ENCODE data around the gene SHROOM3.

SHROOM3 gene

DNA sequence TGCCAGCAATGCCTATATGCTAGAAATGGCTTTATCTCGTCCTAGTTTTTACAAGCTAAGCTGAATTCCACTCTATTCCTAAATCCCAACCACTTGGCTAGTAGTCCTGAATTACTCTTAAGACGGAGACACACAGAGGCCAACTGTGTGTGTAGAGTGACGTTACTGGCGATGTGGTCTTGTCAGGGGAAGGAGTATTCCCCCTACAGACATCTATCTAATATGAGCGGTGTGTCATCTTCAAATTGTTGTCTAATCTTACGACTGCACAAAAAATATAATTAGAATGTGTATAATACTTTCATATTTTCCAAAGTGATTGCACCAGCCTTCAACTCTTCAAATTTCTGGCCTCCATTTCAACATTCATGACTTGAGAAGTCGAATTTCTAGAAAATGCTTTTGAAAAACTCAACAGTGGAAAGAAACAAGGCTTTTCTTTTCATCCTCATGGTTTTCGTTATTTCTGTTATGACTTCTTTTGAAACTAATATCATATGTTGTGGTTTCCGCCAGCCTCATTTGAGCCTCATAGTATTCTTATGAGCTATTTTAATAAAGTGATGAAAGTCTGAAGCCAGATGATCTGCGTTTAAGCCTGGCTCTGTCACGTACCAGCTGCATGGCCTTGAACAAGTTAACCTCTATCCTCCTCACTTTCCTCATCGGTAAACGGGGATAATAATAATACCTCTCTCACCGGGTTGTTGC, 330.6 kb downstream of the SHROOM3 start:
- no peak for DNase-seq (ENCODE audit: low read depth in 4 of 4, low spot score in 1 of 4)

DNA sequence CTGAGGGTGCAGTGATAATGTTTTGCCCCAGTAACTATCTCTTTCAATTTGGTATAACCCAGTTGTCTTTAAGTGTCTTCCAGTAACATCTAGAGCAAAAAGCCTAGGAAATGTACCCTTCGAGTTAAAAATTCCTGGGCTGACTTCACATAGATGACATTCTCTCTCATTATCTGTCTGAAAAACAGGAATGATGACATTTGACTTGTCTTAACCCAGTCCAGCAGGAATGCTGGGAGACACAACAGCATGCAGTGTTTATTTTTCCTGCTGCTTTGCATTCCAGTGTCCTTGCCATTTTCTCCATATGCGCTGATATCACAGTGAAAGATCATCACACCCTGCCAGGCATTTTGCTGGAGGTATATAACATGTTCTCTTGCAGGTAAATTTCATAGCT, 333.0 kb downstream of the SHROOM3 start:
- no peak for DNase-seq (ENCODE audit: low read depth in 4 of 4, low spot score in 1 of 4)

DNA sequence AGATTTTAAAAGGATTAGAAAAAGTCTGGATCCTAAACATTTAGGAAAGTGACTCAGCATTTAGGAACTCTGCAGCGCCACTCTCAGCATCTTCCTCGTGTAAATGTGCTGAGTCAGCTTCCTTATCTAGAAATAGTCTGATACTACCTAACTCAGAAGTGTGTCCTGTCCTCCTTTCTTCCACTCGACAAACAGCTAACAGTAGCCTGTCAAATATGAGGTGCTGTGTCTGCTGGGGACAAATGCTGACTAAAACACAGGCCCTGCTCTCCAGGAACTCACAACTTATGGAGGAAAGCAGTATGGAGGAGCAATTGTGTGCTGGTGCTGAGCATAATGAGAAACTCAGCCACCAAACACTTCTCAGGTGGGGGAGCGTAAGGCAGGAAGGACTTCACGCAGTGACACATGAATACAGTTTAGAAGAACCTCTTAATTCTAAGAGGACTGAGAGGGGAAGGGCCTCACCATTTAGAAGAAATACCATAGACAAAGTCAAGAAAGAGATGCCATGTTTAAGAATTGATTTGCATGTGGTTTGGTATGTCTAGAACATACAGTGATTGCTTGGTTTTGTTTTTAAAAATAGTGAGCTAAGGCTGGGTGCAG, 337.6 kb downstream of the SHROOM3 start:
- no peak for DNase-seq (ENCODE audit: low read depth in 4 of 4, low spot score in 1 of 4)

DNA sequence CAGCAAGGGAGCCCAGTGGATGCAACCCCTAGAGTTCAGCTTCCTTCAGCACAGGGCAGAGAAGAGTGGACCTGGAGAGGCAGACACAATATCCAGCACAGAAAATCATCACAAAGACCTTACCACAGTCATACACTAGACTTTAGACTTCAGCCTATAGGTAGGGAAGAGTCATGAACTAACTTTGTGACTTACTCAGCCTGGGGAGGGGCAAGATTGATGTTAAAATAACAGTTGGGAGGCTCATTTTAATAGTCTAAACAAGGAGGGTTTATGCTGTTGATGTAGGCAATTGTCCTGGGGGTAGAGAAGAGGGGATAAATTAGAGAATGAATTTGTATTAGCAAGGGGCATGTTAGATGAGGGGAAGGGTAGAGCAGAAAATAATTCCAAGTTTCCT, 338.7 kb downstream of the SHROOM3 start:
- DNase-seq (ENCODE audit: low read depth in 4 of 4, low spot score in 1 of 4): no peak

DNA sequence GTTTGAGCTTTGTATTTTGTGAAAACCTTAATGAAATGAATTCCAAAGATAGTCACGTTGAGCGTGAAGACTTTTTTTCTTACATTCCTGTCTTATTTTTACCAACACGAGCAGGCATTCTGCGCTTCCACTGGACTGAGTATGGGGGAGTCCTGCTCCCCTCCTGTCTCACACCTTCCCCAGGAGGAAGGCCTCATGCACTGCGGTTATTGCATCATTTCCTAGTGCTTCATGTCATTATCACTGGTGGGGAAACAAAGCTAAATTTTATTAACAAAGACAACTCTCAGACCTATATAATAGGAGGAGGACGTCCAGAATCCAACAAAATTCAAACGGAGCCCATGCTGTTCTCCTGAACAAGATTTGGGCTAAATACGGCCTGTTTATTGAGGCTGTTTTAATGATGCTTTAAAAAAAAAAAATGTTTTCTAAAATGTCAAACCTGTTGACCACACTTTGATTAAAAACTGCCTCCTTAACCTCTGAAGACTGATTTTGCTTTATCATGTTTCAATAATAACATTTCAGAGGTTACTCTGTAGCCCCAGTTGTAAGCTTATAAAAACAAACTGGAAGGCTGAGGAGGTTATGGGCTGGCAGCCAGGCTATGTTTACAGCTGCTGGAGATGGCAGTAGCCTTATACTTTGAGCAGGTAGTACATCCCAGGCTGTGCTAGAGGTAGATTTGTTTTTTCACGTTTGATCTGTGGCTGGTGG, 344.9 kb downstream of the SHROOM3 start:
- no peak for DNase-seq (ENCODE audit: low read depth in 4 of 4, low spot score in 1 of 4)

DNA sequence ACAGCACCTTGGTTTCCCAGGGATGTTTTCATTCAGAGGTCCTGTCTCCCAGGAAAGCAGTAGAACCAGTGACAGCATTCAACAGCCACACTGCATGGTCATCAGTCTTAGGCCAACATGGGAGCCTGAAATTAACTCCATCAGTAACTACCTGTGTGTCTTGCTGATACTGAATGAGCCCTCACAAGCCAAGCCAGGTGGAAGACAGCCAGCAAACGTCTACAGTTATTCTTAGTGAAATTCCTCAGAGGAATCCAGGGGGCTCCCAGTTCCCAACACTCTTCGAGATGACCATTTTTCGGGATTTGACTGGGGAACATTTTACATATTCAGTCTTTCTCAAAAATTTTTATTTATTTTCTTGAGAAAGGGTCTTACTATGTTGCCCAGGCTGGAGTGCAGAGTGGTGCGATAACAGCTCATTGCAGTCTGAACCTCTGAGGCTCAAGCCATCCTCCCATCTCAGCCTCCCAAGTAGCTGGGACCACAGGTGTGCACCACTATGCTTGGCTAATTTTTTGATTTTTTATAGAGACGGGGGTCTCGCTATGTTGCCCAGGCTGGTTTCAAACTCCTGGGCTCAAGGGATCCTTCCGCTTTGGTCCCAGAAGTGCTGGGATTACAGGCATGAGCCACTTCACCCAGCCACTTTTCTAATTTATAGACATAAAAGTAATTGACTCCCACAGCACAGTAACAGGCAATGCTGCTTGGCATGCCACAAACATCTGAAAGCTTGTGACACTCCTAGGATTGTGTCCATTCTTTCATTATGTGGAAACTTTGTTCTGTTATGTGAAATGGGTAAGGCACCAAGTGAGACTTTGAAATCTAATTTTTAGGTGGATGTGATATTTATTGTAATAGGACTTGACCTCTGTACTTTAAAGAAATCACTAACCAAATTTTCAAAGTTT, 346.0 kb downstream of the SHROOM3 start:
- DNase-seq (ENCODE audit: low read depth in 4 of 4, low spot score in 1 of 4): no peak

DNA sequence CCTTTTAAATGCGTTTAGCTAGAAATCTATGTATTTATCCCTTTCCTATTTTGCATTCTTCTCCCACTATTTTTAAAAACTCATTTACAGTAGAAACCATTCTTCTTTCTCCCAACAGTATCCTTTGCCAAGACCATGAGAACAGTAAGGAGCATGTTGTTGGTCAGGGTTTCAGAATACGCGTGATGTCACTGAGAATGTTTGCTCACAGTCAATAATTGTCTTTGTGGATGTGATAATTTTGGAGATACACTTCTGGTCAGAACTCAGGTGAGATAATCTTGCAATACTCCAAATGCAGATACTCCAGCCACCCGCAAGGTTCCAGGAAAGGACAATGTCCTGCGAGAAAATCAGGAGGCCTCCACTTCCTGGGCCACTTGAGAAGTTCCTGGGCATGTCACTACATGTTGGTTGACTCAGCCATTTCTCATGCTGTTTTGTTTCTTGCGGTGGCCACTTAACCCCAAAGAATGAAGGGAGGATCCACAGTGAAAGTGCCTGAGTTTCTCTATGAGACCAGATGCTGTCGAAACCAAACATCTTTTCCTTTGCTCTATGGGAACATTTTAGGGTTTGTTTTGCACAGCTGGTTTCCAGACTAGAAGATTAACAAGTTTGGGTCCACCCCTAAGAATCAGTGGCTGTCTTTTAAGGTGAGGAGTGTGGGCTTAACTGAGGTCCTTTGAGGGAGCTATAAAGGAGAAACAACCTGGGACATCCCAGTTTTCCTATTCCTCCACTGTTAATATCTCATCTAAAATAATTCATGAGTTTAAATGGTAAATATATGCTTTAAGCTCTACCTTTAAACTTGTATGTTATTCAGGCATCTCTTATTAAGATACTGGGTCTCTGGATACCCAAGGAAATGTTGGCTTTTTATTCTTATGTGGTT, 346.9 kb downstream of the SHROOM3 start:
- DNase-seq (ENCODE audit: low read depth in 4 of 4, low spot score in 1 of 4): no peak

DNA sequence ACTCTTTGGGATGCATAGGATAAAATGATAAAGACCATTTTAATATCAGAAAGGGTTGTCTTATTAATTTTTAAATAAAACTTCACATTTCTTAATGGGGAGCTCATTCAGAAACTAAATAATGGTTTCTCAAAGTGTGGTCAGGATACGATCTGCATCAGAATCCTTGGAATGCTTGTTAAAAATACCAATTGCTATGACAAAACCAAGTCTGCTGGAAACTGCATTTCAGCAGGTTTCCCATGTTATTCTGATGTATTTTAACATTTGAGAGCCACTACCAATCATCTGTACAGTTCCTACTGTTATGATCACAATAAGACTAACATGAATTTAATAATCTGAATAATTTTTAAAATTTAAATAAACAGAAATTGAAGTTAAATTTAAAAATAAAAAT, 347.8 kb downstream of the SHROOM3 start:
- DNase-seq (ENCODE audit: low read depth in 4 of 4, low spot score in 1 of 4): no peak

DNA sequence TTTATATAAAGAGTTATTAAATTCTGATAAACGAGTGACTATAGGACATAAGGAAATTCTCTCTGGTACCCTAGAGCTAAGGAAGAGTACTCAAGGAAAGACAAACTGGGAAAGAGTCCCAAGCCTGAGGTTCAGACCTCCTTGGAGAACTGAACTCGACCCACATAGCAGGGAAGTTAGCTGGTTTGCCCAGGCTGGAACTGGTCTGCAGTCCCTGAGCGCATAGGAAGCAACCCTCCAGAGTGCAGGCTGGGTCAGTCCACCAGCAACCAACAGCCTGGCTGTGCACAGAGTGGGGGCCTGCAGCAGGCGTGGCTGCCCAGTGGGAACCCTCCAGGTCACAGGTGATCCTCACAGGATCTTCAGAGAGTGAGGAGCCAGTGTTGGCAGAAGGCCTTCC, 348.8 kb downstream of the SHROOM3 start:
- no peak for DNase-seq (ENCODE audit: low read depth in 4 of 4, low spot score in 1 of 4)

DNA sequence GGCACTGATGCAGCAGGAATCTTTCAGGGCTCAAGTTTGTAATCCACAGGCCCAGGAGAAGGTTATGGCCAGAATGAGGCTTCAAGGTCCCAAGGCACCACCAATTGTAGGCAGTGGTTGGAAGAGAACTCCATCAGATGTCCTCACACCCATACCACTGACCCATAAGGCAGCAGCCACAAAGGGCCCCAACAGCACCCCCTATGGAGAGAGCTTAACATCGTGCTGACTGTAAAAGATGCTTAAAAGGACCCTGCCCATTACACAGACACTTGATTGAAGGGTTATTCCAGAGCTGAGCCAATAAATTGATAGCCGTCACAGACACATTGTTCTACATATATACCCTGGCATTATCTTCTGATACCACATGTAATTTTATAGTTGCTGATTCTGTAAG, 349.2 kb downstream of the SHROOM3 start:
- DNase-seq (ENCODE audit: low read depth in 4 of 4, low spot score in 1 of 4): no peak

DNA sequence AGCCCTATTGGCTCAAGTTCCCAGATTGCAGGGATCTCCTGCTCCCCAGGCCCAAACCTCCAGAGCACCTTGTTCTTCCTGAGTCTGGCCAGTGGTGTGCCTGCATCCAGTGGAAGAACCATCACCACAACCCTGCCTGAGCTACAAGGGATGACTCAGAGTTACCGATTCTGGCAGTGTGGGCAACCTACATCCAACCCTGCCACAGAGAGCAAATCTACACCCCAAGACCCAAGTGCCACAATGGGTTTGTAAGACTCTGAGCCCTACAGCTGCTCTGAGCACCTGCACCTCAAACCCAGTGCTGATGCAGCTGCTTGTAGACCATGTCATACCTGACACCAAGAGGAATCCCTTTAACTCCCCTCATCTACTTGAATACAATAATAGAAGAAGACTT, 352.9 kb downstream of the SHROOM3 start:
- no peak for DNase-seq (ENCODE audit: low read depth in 4 of 4, low spot score in 1 of 4)

DNA sequence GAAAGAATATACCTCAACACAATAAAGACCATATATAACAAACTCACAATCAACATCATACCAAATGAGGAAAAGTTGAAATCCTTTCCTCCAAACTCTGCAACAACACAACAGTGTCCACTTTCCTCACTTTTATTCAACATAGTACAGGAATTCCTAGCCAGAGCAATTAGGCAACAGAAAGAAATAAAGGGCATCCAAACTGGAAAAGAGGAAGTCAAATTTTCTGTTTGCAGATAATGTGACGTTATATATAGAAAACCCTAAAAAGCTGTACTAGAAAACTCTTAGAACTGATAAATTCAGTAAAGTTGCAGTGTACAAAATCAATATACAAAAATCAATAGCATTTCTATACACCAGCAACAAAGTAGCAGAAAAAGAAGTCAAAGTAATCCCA, 355.3 kb downstream of the SHROOM3 start:
- no peak for DNase-seq (ENCODE audit: low read depth in 4 of 4, low spot score in 1 of 4)

DNA sequence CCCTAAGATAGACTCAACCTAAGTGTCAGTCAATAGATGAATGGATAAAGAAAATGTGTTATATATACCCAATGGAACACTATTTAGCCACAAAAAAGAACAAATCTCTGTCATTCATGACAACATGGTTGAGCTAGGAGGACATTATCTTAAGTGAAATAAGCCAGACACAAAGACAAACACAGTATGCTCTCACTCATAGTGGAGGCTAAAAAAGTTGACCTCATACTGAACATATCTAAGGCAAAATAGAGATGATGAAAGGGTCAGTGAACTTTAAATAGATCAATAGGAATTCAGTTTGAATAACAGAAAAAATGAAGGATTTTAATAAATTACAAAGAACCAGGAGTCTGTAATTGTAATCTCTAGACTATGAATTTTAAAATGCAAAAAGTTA, 356.4 kb downstream of the SHROOM3 start:
- no peak for DNase-seq (ENCODE audit: low read depth in 4 of 4, low spot score in 1 of 4)

DNA sequence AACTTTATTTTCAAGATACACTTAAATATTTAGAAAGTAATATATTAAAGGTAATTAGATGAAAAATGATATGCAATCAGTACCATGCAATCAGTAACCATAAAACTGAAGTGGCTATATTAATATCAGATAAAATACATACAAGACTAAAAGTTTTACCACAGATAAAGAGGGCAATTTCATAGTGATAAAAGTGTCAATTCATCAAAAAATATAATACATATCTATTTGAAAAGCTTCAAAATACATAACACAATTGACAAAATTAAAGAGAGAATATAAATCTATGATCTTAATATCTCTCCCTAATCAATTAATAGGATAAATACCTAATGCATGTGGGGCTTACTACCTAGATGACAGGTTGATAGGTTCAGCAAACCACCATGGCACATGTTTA, 357.4 kb downstream of the SHROOM3 start:
- no peak for DNase-seq (ENCODE audit: low read depth in 4 of 4, low spot score in 1 of 4)

DNA sequence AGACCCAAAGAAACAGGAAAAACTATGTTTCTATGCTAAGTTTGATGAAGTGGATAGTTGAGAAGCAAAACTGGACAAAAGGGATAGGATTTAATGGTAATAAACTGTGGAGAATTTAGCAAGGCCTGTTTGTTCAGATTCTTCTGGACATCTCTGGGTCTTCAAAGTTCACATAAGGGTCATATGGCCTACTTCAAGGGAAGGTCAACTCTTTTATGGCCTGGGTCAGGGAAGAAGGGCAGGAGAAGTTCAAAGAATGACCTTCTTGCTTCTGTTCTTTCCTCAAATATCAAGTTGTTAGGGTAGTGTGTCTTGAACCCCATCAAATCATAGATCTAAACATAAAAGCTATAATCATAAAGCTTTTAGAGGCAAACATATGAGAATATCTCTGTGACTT, 360.2 kb downstream of the SHROOM3 start:
- no peak for DNase-seq (ENCODE audit: low read depth in 4 of 4, low spot score in 1 of 4)

DNA sequence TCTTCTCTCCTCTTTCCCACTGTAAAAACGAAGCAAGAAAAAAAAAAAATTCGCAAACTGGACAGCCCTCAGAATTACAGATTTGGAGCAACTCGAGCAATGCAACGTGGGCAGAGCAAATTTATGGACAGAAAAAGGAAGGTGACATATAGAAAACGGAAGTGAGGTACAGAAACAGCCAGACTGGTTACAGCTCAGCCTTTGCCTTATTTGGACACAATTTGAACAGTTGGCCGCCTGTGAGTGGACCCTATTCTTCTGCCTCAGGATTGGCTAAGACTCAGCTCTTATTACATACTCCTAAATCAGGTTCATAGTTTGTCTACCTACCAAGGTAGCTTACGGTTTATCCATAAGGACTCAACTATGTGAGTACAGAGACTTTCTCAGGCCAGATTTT, 364.1 kb downstream of the SHROOM3 start:
- DNase-seq (ENCODE audit: low read depth in 4 of 4, low spot score in 1 of 4): no peak

DNA sequence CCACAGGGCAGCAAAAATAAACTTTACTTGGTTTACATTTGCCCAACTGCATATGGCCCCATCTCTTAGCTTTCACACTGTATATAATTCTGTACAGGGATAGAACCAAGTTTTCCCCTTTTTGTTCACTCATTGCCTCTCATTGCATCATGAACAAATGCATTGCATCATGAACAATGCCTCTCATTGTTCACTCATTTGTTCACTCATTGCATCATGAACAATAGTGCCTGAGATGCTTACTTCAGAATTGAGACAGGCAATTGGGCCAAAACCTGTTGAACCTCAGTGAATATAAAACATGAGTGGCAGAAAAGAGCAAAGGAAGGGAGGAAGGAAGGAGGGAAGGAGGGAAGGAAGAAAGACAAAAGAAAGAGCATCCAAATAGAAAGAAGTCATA, 364.7 kb downstream of the SHROOM3 start:
- DNase-seq (ENCODE audit: low read depth in 4 of 4, low spot score in 1 of 4): no peak

DNA sequence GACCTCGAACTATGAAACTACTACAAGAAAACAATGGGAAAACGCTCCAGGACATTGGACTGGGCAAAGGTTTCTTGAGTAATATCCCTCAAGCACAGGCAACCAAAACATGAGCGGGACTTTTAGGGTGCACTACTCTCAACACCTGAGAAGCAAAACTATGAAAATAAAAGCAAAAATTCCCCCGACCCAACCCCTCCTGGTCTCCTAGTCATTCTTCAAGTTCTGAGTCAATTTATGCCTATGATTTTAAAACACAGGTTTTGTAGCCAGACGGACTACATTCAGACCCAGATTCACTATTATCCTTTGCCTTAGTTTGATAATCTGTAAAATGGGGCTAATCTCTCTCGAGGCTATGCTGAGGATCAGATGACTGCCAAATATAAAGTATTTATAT, 365.9 kb downstream of the SHROOM3 start:
- DNase-seq (ENCODE audit: low read depth in 4 of 4, low spot score in 1 of 4): no peak

DNA sequence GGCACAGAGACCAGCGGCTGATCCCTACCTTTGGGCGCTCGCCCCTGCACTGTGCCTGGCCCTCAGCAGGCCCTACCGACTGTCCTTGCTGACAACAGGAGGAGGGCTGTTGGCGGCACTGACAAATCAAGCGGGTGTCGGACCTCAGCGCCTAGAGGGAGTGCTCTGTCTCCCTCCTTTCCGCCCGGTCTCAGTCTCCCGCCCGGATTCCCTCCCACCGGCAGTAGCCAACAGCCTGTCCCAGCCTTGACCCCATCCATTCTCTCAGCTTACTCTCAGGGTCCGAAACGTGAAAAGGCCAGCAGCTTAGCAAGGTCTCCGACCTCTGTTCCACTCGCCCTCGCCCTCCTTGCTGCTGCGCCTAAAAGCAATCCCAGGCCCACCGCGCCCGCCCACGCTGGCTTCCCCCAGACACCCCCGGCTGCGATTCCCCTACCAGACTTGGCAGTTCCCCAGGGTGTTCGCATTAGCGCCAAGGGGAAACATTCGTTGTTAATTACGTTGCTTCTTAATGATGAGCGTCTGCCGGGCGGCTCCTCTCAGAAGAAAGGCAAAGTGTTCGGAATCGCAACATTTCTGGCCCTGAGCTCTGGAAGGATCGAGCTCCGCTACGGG, 366.7 kb downstream of the SHROOM3 start:
- no peak for DNase-seq (ENCODE audit: low read depth in 4 of 4, low spot score in 1 of 4)
